ENCODE data around the gene RPE65.
"Not testable (repeated sequence)": the region's sequence is repeated elsewhere in the genome, so short reads cannot be mapped to it uniquely, and the experiment has no call there.

Gene RPE65

DNA sequence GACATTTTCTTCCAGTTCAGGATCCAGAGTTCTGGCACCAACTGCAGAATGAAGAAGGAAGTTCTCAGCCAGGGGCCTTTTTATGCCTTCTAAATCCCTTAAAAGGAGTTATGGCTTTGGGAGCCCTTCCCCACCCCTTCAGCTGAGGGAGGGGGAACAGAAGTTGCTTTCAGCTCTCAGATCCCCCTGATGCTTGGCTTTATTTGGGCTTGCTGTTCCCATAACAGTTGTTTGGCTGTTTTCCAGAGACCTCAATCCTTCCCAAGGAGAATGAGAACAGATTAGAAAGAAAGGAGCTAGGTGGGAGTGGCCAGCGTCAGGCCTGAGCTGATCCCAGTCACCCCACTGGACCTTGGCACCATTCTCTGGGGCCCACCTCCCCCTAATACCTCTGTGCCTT lies at the start of gene RPE65:
TSS of gene RPE65 (minus strand) at position 54 of the 400 bp plus-strand sequence. CDS start at position 5, 49 bp downstream.
- no peaks in the 10 kb centered on the region for H3K27me3 Mint-ChIP-seq (ENCODE audit: low read depth)
- H3K4me3 Mint-ChIP-seq, result no peak within 1 kb of the TSS
- no peaks in the 10 kb centered on the region for H3K36me3 Mint-ChIP-seq (ENCODE audit: low read depth)
- H3K27ac Mint-ChIP-seq, result no peak within 1 kb of the TSS
- H3K9me3 Mint-ChIP-seq, result no peaks in the 10 kb centered on the region
- H3K4me1 Mint-ChIP-seq (ENCODE audit: low read depth), result no peaks in the 10 kb centered on the region

GRCh38 chr1:68497358-68497698 lies 47.6 kb upstream of the RPE65 start:
- H3K4me1 Mint-ChIP-seq (ENCODE audit: low read depth), result peaks cover 26% of the 10 kb centered on the region

DNA sequence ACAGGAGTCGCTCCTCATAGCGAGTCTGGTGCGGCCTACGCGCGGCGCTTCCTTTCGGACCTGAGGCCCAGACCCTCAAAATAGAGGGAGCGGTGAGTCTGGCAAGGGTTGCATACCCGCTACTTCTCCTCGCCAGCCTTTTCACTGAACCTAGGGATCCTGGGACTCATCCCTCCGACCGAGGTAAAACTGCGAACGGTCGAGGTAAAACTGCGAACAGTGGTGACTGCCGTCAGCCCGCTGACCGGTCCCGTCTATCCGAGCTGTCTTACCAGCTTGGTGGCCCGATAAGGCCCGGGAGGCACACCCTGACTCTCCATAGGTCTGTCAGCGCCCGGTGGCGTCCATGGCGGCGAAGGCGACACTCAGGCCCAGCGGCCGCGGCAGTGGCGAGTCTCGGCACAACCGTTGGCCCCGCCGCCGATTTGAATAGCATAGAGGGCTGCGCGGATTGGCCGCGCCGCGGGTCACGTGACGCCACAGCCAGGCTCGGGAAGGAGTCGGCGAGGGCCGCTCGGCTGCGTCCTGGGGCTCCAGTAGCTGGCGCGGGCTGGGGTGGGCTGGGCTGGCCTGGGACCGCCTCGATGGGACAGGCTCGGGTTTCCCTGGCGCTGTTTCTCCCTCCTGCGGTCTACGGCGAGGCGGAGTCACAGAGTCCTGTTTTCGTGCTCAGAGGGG lies 47.1 kb upstream of the RPE65 start, which contains the start of gene DEPDC1:
TSS of gene DEPDC1 (minus strand) at position 403 of the 678 bp plus-strand sequence. CDS start at position 320, 83 bp downstream.
- peak within 1 kb of the TSS; percentile 80 for H3K27ac Mint-ChIP-seq
- peaks cover 7% of the 10 kb centered on the region for H3K36me3 Mint-ChIP-seq (ENCODE audit: low read depth)
- H3K4me1 Mint-ChIP-seq (ENCODE audit: low read depth), result peaks cover 26% of the 10 kb centered on the region
- no peaks in the 10 kb centered on the region for H3K9me3 Mint-ChIP-seq
- H3K4me3 Mint-ChIP-seq, result peak within 1 kb of the TSS; percentile 90
- H3K27me3 Mint-ChIP-seq (ENCODE audit: low read depth), result peaks cover 37% of the 10 kb centered on the region

More at GRCh38 chr1:68497358-68497698, 47.6 kb upstream of the RPE65 start:
- Mint-ChIP-seq H3K27ac (no peak overlapping the region), H3K9me3 (no peaks in the 10 kb centered on the region), H3K4me3 (peak overlapping the region; percentile 90), H3K36me3 (ENCODE audit: low read depth) (peaks cover 7% of the 10 kb centered on the region), H3K27me3 (ENCODE audit: low read depth) (peaks cover 38% of the 10 kb centered on the region)

GRCh38 chr1:68495968-68496679 lies 46.4 kb upstream of the RPE65 start:
- Mint-ChIP-seq H3K9me3 (no peaks in the 10 kb centered on the region), H3K36me3 (ENCODE audit: low read depth) (peaks cover 8% of the 10 kb centered on the region), H3K27ac (peak overlapping the region; percentile 80), H3K4me3 (peak overlapping the region; percentile 90), H3K27me3 (ENCODE audit: low read depth) (peaks cover 31% of the 10 kb centered on the region), H3K4me1 (ENCODE audit: low read depth) (peaks cover 28% of the 10 kb centered on the region)

- Mint-ChIP-seq H3K9me3 (no peaks in the 10 kb centered on the region), H3K4me1 (ENCODE audit: low read depth) (peaks cover 30% of the 10 kb centered on the region), H3K4me3 (peak overlapping the region; percentile 90), H3K36me3 (ENCODE audit: low read depth) (peaks cover 13% of the 10 kb centered on the region), H3K27ac (peak overlapping the region; percentile 80), H3K27me3 (ENCODE audit: low read depth) (peaks cover 27% of the 10 kb centered on the region)
These were observed 45.8 kb upstream of the RPE65 start for GRCh38 chr1:68495532-68495931.

DNA sequence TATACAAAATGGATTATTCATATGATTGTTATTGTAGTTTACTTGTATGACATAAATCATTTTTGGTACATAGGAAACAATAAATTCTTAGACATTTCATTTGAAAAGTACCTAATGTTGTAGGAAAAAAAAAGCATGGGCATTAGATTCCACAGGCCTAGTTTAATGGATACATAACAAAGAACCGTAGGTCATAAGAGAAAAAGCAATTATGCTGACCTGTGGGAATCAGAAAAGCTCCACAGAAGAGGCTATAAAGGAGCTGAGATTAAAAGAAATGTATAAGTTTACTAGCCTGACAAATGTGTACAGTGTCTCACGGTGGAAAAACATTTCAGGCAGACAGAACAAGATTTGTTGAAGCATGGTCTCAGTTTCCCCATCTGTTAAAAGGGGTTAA lies 43.4 kb upstream of the RPE65 start:
- peaks cover 7% of the 10 kb centered on the region for H3K27me3 Mint-ChIP-seq (ENCODE audit: low read depth)
- H3K9me3 Mint-ChIP-seq, result peaks cover 4% of the 10 kb centered on the region
- H3K36me3 Mint-ChIP-seq (ENCODE audit: low read depth), result peaks cover 17% of the 10 kb centered on the region
- H3K4me3 Mint-ChIP-seq, result no peak overlapping the region
- no peak overlapping the region for H3K27ac Mint-ChIP-seq
- peaks cover 33% of the 10 kb centered on the region for H3K4me1 Mint-ChIP-seq (ENCODE audit: low read depth)

- H3K27me3 Mint-ChIP-seq (ENCODE audit: low read depth); H3K27ac Mint-ChIP-seq; H3K4me3 Mint-ChIP-seq; H3K9me3 Mint-ChIP-seq: not testable (repeated sequence)
- Mint-ChIP-seq H3K4me1 (ENCODE audit: low read depth) (peaks cover 27% of the 10 kb centered on the region), H3K36me3 (ENCODE audit: low read depth) (peaks cover 20% of the 10 kb centered on the region)
These were observed 42.5 kb upstream of the RPE65 start for GRCh38 chr1:68492255-68492654.

GRCh38 chr1:68490046-68490651 lies 40.4 kb upstream of the RPE65 start:
- H3K36me3 Mint-ChIP-seq (ENCODE audit: low read depth), result peaks cover 27% of the 10 kb centered on the region
- H3K4me3 Mint-ChIP-seq, result no peak overlapping the region
- peaks cover 20% of the 10 kb centered on the region for H3K4me1 Mint-ChIP-seq (ENCODE audit: low read depth)
- H3K27me3 Mint-ChIP-seq (ENCODE audit: low read depth), result no peaks in the 10 kb centered on the region
- no peak overlapping the region for H3K27ac Mint-ChIP-seq
- H3K9me3 Mint-ChIP-seq, result peaks cover 4% of the 10 kb centered on the region

DNA sequence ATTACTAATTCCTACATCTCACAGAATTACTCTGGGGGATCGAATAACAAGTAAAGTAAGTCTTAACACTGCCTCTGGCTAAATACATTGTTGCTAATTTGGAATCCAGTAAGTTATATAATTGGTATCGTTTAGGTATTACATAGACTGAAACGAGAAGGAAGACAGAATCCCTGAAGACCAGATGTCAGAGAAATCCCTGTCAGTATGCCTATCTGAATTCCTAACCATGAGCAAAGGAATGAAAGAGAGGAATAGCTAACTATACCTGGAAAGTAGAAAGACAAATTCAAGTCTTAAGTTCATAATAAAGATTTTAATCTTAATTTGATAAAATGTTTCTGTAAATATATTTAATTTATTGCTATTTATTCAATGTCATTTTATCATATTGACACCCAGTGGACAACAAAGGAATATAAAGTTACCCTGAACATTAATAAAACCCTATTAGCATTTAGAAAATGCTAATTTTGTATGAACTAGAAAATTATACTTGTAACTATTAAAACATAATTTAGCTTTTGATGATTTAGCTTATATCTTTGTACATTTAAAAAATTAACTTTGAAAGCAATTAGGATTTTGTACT lies 35.8 kb upstream of the RPE65 start:
- Mint-ChIP-seq H3K4me3 (no peak overlapping the region), H3K9me3 (peaks cover 4% of the 10 kb centered on the region), H3K36me3 (ENCODE audit: low read depth) (peaks cover 32% of the 10 kb centered on the region), H3K27ac (no peak overlapping the region), H3K27me3 (ENCODE audit: low read depth) (no peaks in the 10 kb centered on the region), H3K4me1 (ENCODE audit: low read depth) (peaks cover 6% of the 10 kb centered on the region)

- Mint-ChIP-seq H3K4me3 (no peak overlapping the region), H3K4me1 (ENCODE audit: low read depth) (peaks cover 2% of the 10 kb centered on the region), H3K36me3 (ENCODE audit: low read depth) (peaks cover 28% of the 10 kb centered on the region), H3K27ac (no peak overlapping the region), H3K27me3 (ENCODE audit: low read depth) (no peaks in the 10 kb centered on the region), H3K9me3 (no peaks in the 10 kb centered on the region)
These were observed 34.9 kb upstream of the RPE65 start for GRCh38 chr1:68484618-68485017.

- Mint-ChIP-seq H3K27ac (no peak overlapping the region), H3K36me3 (ENCODE audit: low read depth) (peaks cover 32% of the 10 kb centered on the region), H3K27me3 (ENCODE audit: low read depth) (no peaks in the 10 kb centered on the region), H3K4me1 (ENCODE audit: low read depth) (peaks cover 2% of the 10 kb centered on the region), H3K4me3 (no peak overlapping the region), H3K9me3 (no peaks in the 10 kb centered on the region)
These were observed 31.3 kb upstream of the RPE65 start for GRCh38 chr1:68481041-68481440.

- peaks cover 31% of the 10 kb centered on the region for H3K36me3 Mint-ChIP-seq (ENCODE audit: low read depth)
- no peak overlapping the region for H3K27ac Mint-ChIP-seq
- no peak overlapping the region for H3K4me3 Mint-ChIP-seq
- H3K9me3 Mint-ChIP-seq, result no peaks in the 10 kb centered on the region
- no peaks in the 10 kb centered on the region for H3K4me1 Mint-ChIP-seq (ENCODE audit: low read depth)
- H3K27me3 Mint-ChIP-seq (ENCODE audit: low read depth), result no peaks in the 10 kb centered on the region
These were observed 29.7 kb upstream of the RPE65 start for GRCh38 chr1:68479501-68479900.

- Mint-ChIP-seq H3K27ac (no peak overlapping the region), H3K36me3 (ENCODE audit: low read depth) (peaks cover 31% of the 10 kb centered on the region), H3K4me1 (ENCODE audit: low read depth) (no peaks in the 10 kb centered on the region), H3K27me3 (ENCODE audit: low read depth) (no peaks in the 10 kb centered on the region), H3K4me3 (no peak overlapping the region), H3K9me3 (no peaks in the 10 kb centered on the region)
These were observed 28.9 kb upstream of the RPE65 start for GRCh38 chr1:68478662-68479061.

- not testable (repeated sequence) for H3K27me3 Mint-ChIP-seq (ENCODE audit: low read depth); H3K9me3 Mint-ChIP-seq; H3K4me3 Mint-ChIP-seq; H3K4me1 Mint-ChIP-seq (ENCODE audit: low read depth); H3K27ac Mint-ChIP-seq
- H3K36me3 Mint-ChIP-seq (ENCODE audit: low read depth), result peaks cover 18% of the 10 kb centered on the region
These were observed 26.9 kb upstream of the RPE65 start for GRCh38 chr1:68476626-68477025.

Data from T-helper 1 cell treated with Interleukin-12 subunit alpha and Interleukin-12 subunit beta and Interleukin-4 antibody, amounts not matched to agents 30 μg/mL and 1 μg/mL, for 36 hours (primary cell).